ENCODE results near the gene SCAP.
"Not testable (repeated sequence)": the region's sequence is repeated elsewhere in the genome, so short reads cannot be mapped to it uniquely, and the experiment has no call there.

SCAP gene

GRCh38 chr3:47475570-47476329 lies at the start of gene SCAP:
SCAP (minus strand) TSS chr3:47475941; CDS start chr3:47442993, 32,948 bp downstream.
- DNase-seq: peak; percentile 97

- no peak for DNase-seq
Measured at GRCh38 chr3:47523310-47524073, 47.8 kb upstream of the SCAP start.

GRCh38 chr3:47522082-47522987 lies 46.6 kb upstream of the SCAP start:
- DNase-seq: peak; percentile 97

- no peak for DNase-seq
Measured at GRCh38 chr3:47520756-47521155, 45.0 kb upstream of the SCAP start.

- no peak for DNase-seq
Measured at GRCh38 chr3:47517937-47518336, 42.2 kb upstream of the SCAP start.

- no peak for DNase-seq
Measured at GRCh38 chr3:47515864-47516319, 40.2 kb upstream of the SCAP start.

- DNase-seq: no peak
Measured at GRCh38 chr3:47515100-47515499, 39.4 kb upstream of the SCAP start.

- peak; percentile 99 for DNase-seq
Measured at GRCh38 chr3:47513125-47513929, 37.6 kb upstream of the SCAP start, which contains the start of gene ELP6. ELP6 (minus strand) TSS chr3:47513712; CDS start chr3:47513590, 122 bp downstream.

- DNase-seq: peak; percentile 55
Measured at GRCh38 chr3:47512416-47513124, 36.8 kb upstream of the SCAP start.

GRCh38 chr3:47505267-47505666 lies 29.5 kb upstream of the SCAP start:
- not testable (repeated sequence) for DNase-seq

GRCh38 chr3:47504113-47504512 lies 28.4 kb upstream of the SCAP start:
- no peak for DNase-seq

GRCh38 chr3:47503033-47503432 lies 27.3 kb upstream of the SCAP start:
- DNase-seq: peak; percentile 91

GRCh38 chr3:47496892-47497291 lies 21.2 kb upstream of the SCAP start:
- no peak for DNase-seq

- no peak for DNase-seq
Measured at GRCh38 chr3:47495886-47496285, 20.1 kb upstream of the SCAP start.

- no peak for DNase-seq
Measured at GRCh38 chr3:47495111-47495510, 19.4 kb upstream of the SCAP start.

GRCh38 chr3:47491777-47492176 lies 16.0 kb upstream of the SCAP start:
- DNase-seq: no peak

GRCh38 chr3:47491186-47491585 lies 15.4 kb upstream of the SCAP start:
- no peak for DNase-seq

GRCh38 chr3:47487265-47487664 lies 11.5 kb upstream of the SCAP start:
- DNase-seq: no peak

- no peak for DNase-seq
Measured at GRCh38 chr3:47485812-47486211, 10.1 kb upstream of the SCAP start.

- peak; percentile 20 for DNase-seq
Measured at GRCh38 chr3:47482366-47482765, 6.6 kb upstream of the SCAP start.

- DNase-seq: peak; percentile 36
Measured at GRCh38 chr3:47481763-47482162, 6.0 kb upstream of the SCAP start.
